Central memory CD4-positive, alpha-beta T cell (primary cell): Measurements from ENCODE around the gene VPS37D.
"Not testable (repeated sequence)": the region's sequence is repeated elsewhere in the genome, so short reads cannot be mapped to it uniquely, and the experiment has no call there.

ENCODE experiments used
- DNase-seq: peaks from one replicate; pipeline ENCODE4 v3.0.0; 2022

VPS37D gene

DNA sequence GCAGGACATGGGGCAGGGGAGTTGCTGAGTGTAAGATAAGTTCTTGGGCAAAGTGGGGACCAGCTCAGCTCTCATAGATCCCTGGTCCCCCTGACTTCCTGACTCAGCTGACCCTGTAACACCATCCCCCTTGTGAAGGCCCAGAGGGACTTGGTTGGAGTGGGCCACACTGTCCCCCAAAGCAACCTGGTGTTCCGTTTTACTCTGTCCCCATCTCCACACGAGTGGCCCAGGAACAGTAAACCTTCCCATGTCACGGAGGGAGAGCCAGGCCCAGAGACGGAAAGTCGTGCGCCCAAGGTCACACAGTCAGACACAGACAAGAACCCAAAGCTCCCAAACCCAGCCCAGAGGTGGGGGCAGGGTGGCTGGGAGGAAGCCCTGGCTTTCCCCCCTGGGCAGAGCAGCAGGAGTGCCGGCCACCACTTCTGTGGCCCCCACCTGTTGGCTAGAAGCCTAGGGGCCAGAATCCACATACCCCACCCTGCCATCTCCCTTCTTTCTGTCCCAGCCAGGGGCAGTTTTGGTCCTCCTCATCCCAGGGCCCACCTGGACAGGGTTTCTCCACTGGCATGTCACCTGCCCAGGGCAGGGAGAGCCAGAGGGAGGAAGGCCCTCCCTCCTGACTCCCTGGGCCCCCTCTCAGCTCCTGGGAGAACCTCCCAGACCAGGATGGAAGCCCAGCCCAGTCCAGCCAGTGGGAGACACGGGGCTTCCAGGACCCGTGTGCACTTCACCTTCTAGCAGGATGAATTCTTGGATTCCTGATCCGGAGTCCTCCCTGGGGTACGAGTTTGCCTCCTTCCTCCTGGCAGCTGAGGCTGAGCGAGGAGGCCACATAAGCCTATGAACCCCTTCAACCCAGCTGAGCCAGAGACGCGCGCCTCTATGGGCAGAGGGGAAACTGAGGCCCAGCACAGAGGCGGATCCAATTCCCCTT is 20.6 kb upstream of the VPS37D start:
- no peak for DNase-seq

DNA sequence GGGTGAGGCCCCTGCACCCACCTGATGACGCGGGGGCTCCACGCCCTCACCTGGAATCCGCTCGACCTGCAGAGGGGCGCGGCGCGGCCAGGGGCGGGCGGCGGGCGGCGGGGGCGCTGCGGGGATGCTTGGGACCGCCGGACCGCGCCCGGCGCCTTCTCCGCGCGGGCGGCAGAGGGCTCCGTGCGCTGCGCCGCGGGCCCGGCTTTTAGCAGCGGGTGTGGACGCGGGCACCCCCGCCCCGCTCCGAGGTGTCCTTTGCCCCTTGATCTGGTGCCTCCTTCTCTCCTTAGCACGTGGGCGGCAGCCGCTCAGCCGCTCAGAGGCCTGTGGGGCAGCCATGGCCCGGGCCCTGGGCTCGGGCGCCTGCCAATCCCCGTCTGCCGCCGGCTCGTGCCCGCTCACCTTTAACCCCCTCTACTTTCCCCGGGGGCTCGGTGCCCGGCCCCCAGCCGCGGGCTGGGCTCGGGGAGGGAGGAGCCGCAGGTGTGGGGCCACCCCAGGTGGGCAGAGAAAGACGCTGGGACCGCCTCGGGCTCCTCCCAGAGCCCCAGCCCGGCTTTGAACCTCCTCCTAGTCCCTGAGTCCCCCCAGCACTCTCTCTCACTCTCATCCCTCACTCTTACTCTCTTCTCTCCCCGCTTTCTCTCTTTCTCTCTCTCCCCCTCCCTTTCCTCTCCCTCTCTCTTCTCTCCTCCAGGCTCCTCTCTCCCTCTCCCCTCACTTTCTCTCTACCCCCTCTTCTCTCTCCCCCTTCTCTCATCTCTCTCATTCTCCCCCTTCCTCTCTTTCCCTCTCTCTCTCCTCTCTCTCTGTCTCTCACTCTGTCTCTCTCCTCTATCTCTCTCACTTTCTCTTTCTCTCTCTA is 19.7 kb upstream of the VPS37D start:
- DNase-seq, result no peak

DNA sequence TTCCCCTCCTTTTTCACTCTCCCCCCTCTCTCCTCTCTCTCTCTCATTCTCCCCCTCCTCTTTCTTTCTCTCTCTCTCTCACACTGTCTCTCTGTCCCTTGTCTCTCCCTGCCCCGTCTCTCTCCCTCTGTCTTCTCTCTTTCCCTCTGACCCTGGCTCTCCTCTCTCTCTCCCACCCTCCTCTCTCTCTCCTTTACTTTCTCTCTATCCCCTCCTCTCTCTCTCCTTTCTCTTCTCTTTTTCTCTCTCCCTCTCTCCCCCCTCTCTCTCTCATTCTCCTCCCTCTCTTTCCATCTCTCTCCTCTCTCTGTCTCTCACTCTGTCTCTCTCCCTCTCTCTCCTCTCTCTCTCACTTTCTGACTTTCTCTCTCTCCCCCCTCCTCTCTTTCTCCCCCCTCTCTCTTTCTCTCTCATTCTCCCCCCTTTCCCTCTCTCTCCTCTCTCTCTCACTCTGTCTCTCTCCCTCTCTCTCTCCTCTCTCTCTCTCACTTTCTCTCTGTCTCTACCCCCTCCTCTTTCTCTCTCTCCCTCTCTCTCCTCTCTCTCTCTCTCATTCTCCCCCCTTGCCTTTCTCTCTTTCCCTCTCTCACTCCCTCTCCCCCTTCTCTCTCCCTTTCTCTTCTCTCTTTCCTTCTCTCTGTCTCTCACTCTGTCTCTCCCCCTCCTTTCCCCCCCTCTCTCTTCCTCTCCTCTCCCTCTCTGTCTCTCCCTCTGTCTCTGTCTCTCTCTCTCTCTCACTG is 18.9 kb upstream of the VPS37D start:
- DNase-seq, result no peak

DNA sequence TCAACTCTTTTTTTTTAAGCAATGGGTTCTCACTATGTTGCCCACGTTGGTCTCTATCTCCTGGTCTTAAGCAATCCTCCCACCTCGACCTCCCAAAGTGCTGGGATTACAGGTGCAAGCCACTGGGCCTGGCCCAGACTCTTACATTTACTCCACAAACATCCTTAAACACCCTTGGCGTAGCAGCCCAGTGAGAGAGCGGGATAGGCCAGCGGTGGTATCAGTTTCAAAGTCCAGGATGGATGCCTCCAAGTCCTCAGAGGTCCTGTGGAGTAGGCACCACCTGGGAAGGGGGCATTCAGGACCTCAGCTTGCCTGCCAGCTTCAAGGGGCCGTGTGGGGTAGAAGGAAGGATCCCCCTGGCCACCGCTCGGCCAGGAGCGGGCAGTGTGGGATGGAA is 18.1 kb upstream of the VPS37D start:
- no peak for DNase-seq

DNA sequence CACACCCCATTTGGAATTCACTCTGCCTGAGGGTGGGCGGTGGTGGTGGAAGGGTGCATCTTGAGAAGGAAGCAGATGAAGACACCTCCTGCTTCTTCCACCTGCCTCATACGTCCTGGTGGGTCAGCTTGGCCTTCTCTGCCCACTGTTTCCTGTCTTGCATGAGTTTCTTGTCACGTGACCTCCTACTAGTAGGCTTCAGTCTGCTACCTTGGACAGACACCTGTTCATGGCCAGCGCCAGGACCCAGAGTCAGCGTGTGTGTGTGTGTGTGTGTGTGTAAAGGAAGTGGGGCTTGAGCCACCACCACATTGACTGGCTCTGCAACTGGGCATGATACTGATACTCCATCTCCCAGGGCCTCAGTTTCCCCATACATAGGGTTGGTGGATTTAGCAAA is 17.1 kb upstream of the VPS37D start:
- DNase-seq, result no peak

DNA sequence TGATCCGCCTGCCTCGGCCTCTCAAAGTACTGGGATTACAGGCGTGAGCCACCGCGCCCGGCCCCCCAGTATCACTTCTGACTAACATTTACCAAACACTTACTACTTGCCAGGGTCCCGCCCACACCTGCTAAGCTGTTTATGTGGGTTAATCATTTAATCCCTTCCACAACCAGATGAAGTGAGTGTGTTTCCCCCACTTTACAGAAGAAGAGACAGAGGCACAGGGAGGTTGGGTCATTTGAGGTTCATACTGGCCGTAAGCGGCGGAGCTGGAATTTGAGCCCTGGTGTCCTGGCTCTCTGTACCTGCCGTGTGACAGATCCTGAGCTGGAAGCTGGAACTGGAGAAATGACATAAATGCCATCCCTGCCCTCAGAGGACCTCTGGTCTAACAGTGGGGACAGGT is 15.1 kb upstream of the VPS37D start:
- DNase-seq, result no peak

DNA sequence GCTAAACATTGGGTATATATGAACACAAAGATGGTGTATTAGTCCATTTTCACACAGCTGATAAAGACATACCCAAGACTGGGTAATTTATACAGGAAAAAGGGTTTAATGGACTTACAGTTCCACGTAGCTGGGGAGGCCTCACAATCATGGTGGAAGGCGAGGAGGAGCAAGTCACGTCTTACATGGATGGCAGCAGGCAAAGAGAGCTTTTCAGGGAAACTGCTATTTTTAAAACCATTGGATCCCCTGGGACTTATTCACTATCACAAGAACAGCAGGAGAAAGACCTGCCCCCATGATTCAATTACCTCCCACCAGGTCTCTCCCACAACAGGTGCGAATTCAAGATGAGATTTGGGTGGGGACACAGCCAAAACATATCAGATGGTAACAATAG is 12.3 kb upstream of the VPS37D start:
- DNase-seq, result not testable (repeated sequence)

DNA sequence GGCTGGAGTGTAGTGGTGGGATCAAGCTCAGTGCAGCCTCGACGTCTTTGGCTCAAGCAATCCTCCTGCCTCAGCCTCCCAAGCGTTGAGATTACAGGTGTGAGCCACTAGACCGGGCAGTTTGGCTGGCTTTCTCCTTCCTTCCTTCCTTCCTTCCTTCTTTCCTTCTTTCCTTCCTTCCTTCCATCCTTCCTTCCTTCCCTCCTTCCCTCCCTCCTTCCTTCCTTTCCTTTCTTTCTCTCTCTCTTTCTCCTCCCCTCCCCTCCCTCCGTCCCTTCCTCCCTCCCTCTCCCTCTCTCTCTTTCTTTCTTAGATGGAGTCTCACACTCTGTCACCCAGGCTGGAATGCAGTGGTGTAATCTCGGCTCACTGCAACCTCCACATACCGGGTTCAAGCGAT is 7.6 kb upstream of the VPS37D start:
- DNase-seq, result no peak

DNA sequence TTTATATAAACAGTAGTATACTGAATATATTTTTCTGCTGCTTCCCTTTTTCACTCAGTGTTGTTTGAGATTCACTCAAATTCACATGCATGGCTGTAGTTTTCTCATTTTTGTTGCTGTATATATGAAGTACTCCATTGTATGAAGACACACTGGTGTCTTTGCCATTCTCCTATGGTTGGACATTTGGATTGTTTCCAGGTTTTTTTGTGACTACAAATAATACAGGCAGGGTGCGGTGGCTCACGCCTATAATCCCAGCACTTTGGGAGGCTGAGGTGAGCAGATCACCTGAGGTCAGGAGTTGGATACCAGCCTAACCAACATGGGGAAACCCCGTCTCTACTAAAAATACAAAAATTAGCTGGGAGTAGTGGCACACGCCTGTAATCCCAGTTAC is 7.0 kb upstream of the VPS37D start:
- not testable (repeated sequence) for DNase-seq

DNA sequence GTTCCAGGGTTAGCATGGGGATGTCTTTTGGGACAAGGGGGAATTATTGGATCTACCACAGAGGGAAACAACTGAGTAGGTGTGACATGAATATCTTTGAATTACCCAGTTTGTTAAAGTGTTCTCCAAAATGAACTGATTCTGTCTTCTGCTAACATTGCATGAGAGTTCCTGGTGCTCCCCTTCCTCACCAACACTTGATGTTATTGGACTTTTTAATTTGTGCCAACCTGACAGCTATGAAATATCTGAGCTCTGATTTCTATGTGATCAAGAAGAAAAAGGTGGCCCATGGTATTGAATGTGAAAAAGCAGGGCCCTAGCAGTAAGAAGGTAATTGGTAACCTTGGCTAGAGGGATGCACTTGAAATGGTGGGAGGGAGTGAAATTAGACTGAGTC is 4.6 kb upstream of the VPS37D start:
- no peak for DNase-seq

DNA sequence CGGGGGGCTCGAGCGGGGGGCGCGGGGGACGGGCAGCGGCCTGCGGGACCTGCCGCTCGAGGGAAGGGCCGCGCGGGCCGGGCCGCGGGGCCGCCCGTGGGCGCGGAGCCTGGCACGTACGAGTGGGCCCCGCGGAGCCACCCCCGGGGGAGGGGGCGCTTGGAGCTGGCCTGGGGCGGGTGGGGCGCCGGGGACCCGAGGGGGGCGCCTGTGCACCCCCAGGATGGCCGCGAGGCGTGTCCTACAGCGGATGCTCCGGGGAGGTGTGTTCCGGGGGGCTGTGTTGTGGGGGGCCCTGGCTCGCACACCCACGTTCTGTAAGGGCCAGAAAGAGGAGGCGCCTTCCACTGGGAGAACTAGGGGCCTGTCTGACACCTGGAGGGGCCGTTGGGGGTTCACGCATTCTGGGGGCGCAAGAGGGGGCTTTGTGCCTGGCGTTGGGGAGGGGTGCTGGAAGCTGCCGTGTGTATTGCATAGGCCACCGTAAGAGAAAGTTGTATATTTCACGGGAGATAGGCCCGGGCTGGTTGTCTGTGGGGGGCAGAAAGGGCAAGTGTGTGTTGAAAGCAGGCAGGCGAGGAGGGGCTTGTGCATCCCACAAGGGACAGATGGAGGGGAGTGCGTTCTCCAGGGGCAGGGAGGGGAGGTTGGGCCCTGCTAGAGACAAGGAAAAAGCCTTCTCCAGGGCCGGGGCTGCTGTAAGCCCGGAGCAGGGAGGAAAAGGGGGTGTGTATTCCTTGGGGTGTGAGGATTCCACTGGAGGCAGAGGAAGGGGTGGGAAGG is 663 bp downstream of the VPS37D start:
- DNase-seq, result no peak

DNA sequence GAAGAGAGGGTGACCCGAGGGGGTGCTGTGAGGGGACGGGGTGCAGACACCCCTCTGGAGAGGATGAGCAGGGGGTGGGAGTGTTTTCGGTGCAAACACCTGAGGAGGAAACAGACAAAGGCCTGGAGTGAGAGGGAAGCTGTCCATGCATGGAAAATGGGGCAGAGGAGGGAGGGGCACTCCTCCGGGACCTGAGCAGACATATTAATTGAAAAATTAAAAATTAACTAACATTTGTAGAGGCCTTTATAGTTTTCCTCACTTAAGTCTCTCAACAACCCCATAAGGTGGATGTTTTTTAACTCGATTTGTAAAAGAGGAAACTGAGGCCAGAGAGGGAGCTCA is 1.2 kb downstream of the VPS37D start:
- no peak for DNase-seq

DNA sequence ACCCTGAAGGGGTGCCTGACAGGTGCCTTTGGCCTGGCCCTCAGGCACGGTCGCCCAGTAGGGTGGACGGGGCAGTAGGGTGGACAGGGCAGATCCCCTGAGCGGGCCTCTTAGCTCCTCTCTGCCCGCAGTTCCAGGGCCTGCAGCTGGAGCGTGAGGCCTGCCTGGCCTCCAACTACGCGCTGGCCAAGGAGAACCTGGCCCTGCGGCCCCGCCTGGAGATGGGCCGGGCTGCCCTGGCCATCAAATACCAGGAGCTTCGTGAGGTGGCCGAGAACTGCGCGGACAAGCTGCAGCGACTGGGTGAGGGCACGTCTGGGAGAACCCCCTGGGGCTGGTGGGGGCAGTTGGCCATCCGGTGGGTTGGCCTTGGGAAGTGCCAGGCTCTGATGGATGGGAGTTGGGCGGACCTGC is 1.7 kb downstream of the VPS37D start:
- no peak for DNase-seq

DNA sequence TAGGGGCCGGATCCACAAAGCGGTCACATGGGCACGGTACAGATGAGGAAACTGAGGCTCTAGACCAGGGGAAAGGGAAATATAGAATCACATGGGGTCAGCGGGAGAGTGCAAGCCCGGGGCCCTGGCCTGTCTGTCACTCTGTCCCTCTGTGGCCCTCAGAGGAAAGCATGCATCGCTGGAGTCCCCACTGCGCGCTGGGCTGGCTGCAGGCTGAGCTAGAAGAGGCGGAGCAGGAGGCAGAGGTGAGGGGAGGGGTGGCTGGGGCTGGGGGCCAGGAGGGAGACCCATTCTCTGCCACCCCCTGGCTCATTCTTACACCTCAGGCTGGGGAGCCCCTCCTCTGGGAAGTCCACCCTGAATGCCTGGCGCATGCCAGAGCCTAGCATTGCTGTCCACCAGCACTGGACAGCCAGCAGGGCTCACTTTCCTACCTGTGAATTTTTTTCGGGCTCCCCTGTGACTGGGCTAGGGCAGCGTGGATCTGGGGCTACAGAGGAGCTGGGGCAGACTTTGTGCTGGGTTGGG is 2.3 kb downstream of the VPS37D start:
- DNase-seq, result no peak

DNA sequence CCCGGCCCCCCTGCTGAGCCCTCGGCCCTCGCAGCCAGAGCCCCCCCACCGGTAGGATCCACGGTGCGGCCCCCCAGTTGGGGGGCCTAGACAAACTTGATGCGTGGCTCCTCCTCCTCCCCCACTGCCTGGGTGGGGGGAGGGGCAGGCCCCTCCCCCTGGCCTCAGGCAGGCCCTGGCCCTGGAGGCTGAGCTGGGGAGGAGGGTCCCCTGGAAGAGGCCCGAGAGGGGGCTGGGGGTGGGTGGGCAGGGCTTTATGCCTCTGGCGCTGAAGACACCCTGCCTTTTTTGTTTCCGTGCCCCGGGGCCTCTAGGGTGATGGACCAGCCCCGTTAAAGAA is 3.7 kb downstream of the VPS37D start:
- DNase-seq, result no peak

DNA sequence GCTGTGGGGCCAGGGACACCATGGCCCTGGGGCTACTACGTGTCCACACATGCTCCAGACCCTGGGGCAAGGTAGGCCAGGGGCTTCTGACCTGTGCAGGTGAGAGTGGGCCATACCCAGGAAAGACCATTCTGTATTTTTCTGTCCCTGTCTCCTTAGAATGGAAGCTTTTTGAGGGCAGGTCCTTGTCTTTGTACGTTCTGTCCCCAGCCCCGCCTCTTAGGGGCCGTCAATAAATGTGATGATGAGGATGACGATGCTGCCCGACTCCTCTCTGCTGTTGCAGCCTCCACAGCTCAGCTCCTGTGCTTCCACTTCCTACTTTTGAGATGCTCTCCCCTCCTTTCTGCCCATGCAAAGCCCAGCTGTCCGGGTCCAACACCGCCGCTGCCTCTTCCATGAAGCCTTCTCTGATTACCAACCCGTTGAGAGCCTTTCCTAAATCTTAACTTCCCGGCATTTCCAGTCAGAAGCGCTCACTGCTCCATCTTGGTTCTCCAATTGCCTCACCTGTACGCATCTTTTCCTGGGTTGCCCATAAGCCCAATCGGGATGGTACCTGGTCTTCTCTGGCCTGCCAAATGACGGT is 4.3 kb downstream of the VPS37D start:
- no peak for DNase-seq

DNA sequence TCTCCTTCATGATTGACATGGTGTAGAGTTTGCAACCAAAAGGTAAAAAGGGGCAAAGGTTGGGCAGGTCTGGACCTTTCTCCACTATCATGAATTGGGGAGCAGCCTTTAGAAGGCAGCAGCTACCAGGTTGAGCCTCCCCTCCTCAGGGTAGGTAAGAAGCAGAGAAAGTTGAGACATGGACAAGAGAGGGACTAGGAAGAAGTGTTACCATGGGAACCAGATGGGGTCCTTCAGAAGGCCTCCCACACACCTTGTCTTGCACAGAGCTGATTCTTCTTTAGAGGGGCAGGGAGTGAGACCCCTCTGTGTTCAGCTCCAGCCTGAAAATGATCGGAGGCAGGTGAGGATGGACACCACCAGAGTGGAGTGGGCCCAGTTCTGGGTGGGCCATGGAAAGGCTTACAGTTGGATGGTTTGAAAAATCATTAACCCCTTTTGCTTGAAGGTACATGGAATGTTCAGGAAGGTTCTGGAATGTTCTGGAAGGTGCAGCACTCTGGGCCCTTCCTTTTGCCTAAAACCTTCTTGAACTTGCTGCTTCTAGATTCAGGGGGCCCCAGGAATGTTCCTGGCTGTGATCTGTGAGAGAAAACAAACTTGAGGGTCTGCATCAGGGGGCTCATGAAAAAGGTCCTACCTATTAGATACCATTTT is 7.0 kb downstream of the VPS37D start:
- DNase-seq, result no peak

DNA sequence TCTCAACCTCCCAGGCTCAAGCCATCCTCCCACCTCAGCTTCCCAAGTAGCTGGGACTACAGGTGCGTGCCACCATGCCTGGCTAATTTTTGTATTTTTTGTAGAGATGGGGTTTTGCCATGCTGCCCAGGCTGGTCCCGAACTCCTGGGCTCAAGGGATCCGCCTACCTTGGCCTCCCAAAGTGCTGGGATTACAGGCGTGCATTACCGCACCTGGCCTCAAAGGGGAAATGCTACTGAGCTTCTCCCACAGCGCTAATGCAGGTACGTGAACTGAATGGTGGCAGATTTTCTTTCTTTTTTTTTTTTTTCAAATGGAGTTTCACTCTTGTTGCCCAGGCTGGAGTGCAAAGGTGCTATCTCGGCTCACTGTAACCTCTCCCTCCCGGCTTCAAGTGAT is 8.4 kb downstream of the VPS37D start:
- DNase-seq, result not testable (repeated sequence)

DNA sequence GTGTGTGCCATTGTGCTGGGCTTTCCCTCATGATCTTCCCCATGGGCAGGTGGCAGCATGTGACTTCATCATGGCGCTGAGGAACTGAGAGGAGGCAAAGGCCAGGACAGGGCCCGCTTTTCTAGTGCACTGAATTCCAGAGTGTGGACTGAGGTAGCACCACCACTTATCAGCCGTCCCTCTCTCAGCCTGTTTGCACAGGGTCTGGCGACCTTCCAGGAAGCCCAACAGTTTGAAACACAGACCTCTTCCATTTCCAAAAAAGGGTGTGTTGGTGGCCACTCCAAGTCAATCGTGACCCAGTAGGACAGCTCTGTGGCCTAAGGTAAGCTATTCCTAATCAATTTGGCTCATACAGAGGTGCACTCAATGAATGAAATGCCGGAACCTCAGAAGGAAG is 11.2 kb downstream of the VPS37D start:
- DNase-seq, result no peak

DNA sequence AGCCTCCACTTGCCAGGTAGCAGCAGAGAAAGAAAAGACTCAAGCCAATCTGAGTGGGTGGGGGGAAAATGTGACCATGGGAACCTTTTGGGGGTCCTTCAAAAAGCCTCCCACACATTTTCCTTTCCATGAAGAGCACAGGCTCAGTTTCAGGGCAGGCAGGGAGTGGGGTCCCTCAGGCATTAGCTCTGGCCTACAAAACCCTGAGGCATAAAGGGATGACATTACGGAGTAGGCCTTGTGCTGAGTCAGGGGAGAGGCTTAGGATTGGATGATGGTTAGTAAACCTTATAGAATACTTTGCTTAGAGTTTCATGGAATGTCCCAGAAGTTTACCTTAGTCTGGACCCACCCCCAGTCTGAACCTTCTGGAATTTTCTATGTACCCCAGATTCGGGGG is 12.1 kb downstream of the VPS37D start:
- no peak for DNase-seq

DNA sequence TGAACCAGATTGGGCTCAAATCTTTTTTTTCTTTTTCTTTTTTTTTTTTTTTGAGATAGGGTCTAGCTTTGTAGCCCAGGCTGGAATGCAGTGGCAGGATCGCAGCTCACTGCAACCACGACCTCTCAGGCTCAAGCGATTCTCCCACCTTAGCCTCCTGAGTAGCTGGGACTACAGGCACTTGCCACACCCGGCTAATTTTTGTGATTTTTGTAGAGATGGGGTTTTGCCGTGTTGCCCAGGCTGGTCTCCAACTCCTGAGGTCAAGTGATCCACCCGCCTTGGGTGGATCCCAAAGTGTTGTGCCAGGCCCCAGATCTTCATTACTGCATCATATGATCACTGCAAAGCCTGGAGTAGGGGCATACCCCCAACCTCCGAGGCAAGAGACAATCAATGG is 12.9 kb downstream of the VPS37D start:
- DNase-seq, result no peak
